Ammon's horn (tissue), 1 donor: ENCODE data around the gene ZMIZ1.
A peak's percentile ranks its signal among the peaks of the same experiment; 100 is the strongest.

Experiments used
- DNase-seq: peaks from one replicate; pipeline ENCODE4 v3.0.0-alpha.2; 2016; ENCODE audit warnings: low spot score

The ZMIZ1 gene

DNA sequence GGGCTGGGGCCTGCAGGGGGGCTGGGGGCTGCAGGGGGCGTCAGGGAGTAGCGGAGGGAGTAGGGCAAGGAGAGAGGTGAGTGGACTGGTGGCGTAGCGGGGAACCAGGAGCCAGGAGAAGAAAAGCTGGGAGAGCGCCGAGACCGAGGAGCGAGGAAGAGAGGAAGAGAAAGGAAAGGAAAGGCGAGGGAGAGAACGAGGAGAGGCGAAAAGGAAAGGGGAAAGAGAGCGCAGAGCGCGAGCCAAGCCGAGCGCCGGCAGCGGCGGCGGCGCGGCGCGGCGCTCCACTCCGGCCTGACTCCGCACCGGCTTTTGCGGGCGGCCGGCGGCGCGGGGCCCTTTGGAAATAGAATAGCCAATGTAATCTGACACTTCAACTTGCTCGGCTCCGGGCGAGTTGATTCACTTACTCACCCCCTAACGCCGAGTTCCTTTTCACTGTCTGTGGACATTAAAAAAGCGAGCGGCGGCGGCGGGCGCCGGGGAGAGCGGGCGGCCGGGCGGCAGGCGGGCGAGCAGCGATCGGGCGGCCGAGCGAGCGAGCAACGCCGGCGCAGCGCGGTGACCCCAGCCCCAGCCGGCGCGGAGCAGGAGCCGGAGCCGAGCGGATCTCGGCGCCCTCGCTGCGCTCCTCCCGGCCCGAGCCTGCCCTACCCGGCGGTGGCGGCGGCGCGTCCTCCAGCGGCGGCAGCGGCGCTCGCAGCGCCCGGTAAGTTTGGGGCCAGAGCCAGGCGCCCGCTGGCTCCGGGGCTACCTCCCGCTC, at the start of gene ZMIZ1:
ZMIZ1 (plus strand) TSS at position 405 of the 763 bp plus-strand sequence. CDS start 132,667 bp downstream, outside the sequence.
- DNase-seq = peak; percentile 88

GRCh38 chr10:79019441-79020014, 49.2 kb upstream of the ZMIZ1 start:
- no peak for DNase-seq

DNA sequence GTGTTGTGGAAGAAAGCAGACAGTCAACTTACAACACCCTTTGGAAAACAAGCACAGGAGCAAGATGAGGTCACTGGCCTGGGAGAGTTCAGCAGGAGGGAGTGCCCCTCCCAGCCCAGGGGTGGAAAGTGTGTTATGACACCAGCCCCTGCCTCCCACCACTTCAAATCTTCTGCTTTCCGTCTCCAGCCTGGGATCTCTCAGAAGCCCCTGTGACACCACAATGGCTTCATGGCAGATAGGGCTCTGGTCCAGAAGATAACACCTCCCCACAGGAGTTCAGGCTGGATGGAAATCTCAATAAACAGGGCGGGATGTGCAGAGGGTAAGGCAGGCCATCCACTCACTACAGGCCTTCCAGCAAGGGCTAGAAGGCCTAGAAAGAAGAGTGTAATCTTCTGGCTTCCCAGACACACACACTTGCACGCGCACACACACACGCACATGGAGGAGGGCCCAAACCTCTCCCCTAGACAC, 48.7 kb upstream of the ZMIZ1 start:
- DNase-seq = no peak

DNA sequence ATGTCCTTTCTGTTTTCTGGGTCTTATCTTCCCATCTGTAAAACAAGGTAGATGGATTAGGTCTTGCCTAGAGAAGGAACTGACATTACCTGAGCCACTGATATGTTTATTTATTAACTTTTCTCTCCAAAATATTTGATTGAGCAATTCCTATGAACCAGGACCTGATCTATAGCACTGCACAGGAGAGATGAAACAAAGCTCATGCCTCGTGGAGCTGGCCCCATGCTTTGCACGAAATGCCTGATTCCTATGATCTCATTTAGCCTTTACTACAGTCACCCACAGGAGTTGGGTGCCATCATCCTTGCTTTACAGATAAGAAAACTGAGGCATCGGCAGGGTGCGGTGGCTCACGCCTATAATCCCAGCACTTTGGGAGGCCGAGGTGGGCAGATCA, 48.2 kb upstream of the ZMIZ1 start:
- no peak for DNase-seq

- no peak for DNase-seq
Measured at GRCh38 chr10:79021331-79021907, 47.3 kb upstream of the ZMIZ1 start.

- no peak for DNase-seq
Measured at GRCh38 chr10:79021948-79022499, 46.7 kb upstream of the ZMIZ1 start.

- DNase-seq = peak; percentile 53
Measured at GRCh38 chr10:79022565-79023230, 46.1 kb upstream of the ZMIZ1 start.

DNA sequence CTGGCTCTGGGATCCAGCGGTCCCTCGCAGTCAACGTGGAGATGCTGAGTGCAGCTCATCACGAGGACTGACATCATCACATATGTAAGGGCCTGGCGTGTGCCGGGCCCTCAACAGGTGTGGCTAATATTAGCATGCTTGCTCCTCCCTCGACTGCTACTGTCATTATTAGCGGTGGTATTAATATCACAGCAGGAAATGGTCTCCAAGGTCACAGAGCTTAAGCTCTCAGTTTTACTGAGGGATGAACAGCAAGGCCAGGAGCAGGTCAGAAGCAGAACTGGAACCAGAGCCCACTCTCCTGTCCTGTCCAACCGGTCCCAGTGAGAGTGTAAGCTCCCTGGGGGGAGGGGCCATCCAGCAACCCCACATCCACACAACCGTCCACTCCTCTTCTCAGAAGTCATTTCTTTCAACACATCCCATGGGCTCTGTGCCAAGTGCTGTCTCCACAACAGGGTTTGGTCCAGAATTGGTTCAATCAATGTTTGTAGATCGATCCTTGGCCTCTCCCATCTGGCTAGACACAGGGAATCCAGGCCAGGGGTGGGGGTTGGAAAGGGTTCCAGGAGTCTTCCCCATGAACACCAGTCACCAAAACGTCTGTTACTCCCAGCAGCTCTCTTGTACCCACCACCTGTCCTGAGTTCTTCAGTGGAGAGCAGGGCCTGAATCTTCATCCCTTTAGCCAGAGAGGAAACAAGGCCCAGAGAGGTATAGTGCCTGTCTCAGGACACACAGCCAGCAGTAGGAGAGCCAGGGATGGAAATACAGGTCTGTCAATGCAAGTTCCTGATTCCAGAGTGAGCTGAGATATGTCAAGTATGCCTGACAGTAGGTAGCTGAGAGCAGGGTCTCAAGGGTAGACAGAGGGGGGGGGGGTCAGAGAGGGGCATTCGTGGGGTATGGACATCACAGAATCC, 45.3 kb upstream of the ZMIZ1 start:
- DNase-seq = no peak

- no peak for DNase-seq
Measured at GRCh38 chr10:79024296-79024695, 44.5 kb upstream of the ZMIZ1 start.

GRCh38 chr10:79024720-79025198, 44.0 kb upstream of the ZMIZ1 start:
- no peak for DNase-seq

- DNase-seq = peak; percentile 77
Measured at GRCh38 chr10:79025199-79025832, 43.5 kb upstream of the ZMIZ1 start.

DNA sequence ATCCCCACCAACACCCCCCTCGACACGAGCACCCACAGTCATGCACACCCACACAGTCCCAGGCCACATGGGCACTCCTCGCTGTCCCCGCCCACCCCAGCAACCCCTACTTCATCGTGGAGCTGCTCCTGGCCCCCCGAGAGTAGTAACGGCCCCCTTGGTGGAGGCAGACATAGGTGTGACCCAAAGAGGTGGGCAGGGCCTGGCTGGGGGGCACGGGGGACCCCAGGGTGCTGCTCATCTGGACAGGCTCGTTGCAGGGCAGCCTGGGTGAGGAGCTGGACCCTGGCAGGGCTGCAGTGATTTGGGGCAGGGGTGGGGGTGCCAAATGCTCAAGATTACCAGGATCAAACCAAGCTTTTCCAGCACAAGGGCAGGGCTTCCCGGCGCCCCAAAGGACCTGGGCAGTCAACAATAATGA, 42.4 kb upstream of the ZMIZ1 start:
- DNase-seq = no peak

DNA sequence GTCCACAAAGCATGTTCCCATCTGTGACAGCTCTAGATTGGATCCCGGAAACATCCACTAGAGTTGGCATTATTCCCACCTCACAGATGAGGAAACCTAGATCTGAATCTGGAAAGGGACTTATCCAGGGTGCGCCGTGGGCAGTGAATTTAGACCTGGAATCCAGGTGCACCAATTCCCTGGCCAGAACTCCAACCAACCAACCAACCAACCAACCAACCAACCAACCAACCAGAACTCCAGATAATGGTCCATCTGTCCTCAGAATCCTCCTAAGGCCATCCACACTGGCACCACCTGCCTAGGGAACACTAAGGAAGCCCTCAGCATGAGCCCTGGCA, 42.0 kb upstream of the ZMIZ1 start:
- no peak for DNase-seq

- no peak for DNase-seq
Measured at GRCh38 chr10:79027147-79028055, 41.4 kb upstream of the ZMIZ1 start.

DNA sequence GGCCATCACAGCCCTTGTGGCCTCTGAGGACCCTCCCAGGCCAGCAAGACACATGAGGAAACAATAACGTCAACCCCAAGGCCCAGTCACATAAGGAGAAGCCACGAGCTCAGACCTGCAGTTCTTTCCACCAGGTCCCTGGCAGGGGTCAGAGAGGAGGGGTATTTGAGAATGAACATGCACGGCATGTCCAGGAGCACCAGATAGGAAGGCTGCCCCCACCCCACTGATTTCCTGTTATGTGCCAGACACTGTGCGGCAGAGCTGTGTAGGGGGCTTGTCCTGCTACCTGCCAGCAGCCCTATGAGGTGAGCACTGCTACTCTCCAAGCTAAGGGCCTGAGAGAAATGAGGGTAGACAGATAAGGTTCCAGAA, 40.7 kb upstream of the ZMIZ1 start:
- DNase-seq = no peak

DNA sequence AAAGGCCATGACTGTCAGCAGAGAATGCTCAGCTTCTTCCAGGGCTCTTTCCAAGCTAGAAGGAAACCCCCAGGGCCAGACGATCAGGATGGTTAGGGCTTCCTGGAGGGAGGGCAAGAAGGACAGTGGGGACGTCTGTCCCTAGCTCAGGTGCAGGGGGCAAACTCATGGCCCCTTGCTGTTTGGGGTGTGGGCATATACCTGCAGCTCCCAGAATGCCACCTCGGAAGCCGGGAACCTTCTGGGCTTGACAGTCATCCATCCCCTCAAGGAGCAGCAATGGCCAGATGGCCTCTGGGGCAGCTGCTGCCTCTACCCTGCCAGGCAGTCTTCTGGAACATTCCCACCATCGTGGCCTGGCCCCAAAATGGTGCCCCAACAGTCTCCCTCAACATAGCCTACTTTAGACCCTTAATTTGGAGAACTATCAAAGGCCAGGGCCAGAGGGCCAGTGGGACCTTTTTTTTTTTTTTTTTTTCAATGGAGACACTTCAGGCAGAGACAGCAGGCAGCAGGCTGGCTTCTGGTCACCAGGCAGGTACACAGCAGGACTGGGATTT, 40.2 kb upstream of the ZMIZ1 start:
- DNase-seq = no peak

DNA sequence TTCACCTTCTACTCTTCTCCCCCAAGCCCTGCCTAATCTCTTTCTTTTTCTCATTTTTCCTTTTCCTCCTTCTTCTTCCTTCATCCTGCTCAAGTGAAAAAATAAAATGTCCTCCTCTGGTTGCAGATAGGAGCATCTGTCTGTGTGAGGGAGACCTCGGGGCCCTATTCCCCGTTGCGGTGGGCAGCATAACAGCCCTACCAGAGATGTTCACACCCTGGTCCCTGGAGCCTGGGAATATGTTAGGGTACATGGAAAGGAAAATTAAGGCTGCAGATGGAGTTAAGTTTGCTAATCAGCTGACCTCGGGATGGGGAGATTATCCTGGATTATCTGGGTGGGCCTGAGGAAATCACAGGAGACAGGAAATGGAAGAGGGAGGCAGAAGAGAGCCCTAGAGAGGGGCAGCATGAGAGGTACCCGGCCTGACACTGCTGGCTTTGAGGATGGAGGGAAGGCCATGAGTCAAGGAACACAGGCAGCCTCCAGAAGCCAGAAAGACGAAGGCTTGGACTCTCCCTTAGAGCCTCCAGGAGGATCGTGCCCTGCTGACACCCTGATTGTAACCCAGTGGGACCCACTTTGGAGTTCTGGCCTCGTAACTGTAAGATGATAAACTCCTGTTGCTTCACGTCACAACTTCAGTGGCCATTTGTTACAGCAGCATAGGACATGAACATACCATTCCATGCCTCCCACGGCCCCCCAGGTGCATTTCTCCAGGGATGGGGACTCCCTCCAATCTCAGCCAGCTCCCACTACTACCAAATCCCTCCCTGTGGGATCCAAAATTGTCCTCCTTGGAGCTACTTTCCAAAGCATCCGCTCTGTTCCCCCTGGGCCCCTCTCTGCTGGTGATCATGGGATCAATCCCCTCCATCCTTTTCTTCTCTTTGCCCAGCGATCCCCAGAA, 39.0 kb upstream of the ZMIZ1 start:
- DNase-seq = no peak

DNA sequence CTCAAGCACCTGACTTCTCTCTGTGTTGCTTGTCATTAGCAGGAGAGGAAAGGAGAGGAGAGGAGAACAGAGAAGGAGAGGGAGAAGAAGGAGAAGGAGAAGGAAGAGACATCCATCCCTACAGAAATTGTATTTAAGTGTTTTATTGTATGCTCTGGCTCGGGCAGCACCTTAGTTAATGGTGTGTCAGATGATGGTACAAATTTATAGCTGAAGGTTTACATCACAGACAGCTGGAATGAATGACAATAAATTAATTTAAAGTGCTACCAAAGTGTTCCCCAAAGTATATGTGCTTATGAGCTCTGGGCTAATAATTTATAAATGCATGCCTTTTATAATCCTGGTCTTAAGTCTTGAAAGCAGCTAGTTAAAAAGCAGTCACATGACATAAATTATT, 38.1 kb upstream of the ZMIZ1 start:
- DNase-seq = no peak
